Measurements from ENCODE around the gene COPRS.

DNA sequence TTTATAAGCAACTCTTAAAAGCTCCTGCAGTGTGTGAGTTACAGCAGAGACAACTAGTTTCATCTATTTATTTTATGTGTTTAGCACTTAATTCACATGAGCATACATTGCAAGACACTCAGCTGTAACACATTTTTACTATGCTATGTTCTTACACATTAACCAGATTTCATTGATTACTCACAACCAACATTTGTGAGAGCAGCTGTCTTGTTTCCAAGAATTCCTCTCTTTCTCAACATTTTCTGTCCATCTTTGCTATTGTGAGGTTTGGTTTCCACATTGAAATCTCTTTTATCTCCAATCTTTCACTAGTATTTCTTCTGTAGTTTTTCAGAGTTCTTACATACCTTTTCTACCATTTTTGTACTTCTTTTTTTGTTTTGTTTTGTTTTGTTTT is 51.2 kb downstream of the COPRS start:
- TF ChIP-seq CTCF (optimal IDR thresholded peaks at IDR 0.05 in 1 of 3, IDR thresholded peaks at IDR 0.05 in 1 of 3, conservative IDR thresholded peaks at IDR 0.05 in 1 of 3; ENCODE audit: extremely low read depth in 1 of 3, insufficient read depth in 2 of 3, low read length in 3 of 3) (no peak), EZH2 (IDR thresholded peaks at IDR 0.05; ENCODE audit: low read length) (no peak)

Measured in keratinocyte (primary cell).